IPS DF 4.7 (cell line): ENCODE data around the gene MRPS2.
"Not testable (repeated sequence)": the region's sequence is repeated elsewhere in the genome, so short reads cannot be mapped to it uniquely, and the experiment has no call there.

Experiments used
- DNase-seq: peaks from one replicate; pipeline ENCODE4 v3.0.0-alpha.2; 2013; ENCODE audit warnings: low spot score; ENCODE audit errors: extremely low read depth

Gene MRPS2

GRCh38 chr9:135500525-135501260, at the start of gene MRPS2:
MRPS2 (plus strand) TSS chr9:135500682; CDS start chr9:135500711, 29 bp downstream.
- no peak for DNase-seq

DNA sequence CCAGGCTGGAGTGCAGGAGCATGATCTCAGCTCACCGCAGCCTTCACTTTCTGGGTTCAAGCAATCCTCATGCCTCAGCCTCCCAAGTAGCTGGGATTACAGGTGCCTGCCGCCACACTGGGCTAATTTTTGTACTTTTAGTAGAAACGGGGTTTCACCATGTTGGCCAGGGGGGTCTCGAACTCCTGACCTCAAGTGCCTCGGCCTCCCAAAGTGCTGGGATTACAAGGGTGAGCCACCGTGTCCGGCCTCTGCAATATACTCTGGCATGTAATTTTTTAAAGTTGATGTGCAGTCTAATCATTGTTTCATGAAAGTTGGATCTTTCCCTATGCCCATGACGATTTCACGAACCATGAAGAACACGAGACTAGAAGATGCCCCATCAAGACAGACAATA, 49.5 kb upstream of the MRPS2 start:
- DNase-seq: no peak

- DNase-seq: not testable (repeated sequence)
Observed at GRCh38 chr9:135451909-135452308, 48.6 kb upstream of the MRPS2 start.

- DNase-seq: no peak
Observed at GRCh38 chr9:135454737-135455136, 45.7 kb upstream of the MRPS2 start.

- no peak for DNase-seq
Observed at GRCh38 chr9:135455401-135456030, 45.0 kb upstream of the MRPS2 start.

GRCh38 chr9:135456436-135457104, 43.9 kb upstream of the MRPS2 start:
- DNase-seq: no peak

DNA sequence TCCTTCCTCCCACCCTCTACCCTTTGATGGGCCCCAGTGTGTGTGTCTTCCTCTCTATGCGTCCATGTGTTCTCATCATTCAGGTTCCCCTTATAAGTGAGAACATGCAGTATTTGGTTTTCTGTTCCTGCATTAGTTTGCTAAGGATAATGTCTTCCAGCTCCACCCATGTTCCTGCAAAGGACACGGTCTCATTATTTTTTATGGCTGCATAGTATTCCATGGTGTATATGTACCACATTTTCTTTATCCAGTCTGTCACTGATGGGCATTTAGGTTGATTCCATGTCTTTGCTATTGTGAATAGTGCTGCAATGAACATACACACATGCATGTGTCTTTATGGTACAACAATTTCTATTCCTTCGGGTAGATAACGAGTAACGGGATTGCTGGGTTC, 42.0 kb upstream of the MRPS2 start:
- not testable (repeated sequence) for DNase-seq

DNA sequence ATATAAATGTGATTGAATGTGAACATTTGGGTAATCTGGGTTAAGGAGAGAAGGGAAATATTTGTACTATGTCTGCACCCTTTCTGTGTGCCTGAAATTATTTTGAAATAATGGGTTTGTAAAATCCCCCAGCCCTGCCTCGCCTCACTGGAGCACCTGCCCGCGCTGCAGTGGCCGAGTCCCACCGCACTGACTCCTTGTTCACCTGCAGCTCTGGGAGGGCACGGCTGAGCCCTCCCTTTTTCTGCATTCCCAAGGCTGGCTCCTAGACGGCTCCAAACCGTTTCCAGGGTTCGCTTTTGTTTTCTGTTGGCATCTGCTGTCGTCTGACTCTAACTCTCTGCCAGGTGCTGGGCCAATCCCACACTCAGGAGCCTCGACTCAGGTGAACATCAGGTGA, 38.5 kb upstream of the MRPS2 start:
- no peak for DNase-seq

DNA sequence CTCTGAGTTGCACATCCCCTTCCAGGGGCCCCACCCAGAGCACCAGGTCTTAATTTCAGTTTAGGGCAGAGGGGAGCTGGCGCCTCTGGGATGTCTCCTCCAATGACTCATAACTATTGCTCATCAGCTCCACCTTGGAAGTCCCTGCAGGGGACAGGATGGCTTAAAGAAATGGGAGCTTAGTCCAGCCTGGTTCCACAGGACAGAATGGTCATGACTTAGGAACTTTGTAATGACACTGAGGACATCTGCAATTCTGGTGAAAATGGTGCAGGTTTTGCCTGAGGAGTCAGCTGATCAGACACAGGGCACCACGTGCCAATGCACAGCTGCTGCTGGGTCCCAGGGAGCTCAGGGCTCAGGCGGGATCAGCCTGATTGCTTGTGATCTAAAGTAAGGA, 37.3 kb upstream of the MRPS2 start:
- DNase-seq: no peak

- no peak for DNase-seq
Observed at GRCh38 chr9:135464181-135464580, 36.3 kb upstream of the MRPS2 start.

DNA sequence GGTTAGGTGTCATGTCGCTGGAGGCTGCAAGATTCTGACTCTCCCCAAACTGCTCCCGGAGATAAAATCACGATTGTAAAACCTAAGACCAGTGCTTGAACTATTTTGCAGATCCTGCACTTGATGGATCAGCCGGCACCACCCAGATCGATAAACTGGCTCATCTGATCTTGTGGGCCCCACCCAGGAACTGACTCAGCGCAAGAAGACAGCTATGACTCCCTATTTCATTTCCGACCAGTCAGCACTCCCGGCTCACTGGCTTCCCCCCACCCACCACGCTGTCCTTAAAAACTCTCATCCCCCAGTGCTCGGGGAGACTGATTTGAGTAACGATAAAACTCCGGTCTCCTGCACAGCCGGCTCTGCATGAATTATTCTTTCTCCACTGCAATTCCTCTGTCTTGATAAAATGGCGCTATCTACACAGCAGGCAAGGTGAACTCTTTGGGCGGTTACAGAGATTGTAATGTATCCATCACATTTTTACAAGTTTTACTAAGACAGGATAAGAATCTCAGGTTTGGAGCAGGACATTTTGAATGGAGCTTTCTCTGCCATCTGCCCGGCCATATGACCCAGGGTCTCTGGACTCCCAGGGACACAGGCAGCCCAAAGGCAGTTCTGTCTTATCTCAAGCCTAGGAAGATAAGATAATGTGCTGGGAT, 31.5 kb upstream of the MRPS2 start:
- DNase-seq: no peak

GRCh38 chr9:135471791-135472640, 28.5 kb upstream of the MRPS2 start:
- DNase-seq: no peak

DNA sequence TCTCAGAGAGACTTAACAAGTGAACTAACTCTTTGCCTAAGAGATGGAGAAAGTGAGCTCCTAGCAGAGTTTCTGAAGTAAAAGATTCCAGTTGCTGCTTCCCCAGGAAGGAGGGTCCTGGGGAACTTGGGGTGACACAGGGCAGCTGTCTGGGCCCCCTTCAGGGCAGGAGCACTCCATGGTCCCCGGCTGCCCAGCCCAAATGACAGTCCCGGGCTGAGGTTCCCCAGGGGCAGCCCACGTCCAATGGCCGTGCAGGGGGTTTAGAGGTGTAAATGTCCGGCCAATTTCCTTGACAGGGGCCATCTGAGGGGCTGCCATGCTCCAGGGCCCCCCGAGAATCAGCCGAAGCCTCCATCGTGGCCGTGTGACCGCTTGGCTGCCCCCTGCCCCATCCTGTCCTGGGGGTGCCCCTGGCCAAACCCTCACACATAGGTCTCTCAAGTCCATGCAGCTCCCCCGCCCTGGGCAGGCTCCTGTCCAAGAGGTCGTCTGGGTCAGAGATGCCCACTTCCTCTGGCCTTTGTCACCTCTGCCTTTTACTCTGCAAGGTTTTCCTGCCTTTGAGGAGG, 26.4 kb upstream of the MRPS2 start:
- no peak for DNase-seq

DNA sequence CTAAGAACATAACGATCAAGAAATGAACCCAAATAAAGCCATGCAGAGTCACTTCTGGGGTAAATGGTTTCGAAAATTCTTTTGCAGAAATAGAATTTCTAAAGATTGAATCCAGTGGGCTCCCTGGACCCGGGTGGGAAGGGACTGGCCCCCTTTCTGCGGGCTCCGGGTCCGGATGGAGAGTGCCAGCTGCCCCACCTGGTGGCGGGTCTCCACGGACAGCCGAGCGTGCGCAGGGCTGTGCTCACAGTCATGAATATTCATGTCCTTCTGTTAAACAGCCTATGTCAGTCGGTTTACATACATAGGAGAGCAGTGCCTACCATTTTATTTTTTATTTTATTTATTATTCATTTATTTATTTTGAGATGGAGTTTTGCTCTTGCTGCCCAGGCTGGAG, 25.6 kb upstream of the MRPS2 start:
- DNase-seq: no peak

DNA sequence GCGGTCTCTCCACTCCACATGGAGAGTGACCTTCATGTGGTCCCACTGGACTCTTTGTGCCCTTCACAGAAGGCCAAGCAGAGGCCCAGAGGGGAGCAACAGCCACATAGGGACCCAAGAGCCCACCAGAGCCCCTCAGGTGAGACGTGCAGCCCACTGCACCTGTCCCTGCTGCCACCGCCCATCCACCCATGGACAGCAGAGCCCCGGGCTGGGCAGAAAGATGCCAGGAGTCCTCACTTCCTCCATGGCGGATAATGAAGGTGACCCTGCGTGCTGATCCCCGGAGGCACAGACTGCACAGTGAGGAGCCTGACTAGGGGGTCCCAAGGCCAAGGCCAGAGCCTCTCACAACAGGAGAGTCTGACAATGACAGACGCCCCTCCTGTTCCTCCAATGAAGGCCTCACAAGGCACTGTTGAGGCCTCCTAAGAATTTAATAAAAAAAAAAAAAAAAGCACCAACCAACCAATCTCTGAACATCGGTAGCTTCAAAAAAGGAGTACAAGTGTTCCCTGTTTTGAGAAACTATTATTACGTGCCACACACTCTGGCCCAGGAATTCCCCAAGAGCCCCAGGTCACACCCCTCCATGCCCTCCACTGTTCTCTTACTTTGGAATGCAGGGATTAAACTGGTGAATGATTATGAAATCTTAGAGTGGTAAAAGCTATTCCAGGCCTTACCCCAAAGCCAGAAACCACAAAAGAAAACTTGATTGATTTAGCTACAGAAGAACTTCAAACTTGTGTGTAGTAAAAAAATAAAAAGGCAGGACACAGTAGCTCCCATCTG, 23.7 kb upstream of the MRPS2 start:
- DNase-seq: no peak

DNA sequence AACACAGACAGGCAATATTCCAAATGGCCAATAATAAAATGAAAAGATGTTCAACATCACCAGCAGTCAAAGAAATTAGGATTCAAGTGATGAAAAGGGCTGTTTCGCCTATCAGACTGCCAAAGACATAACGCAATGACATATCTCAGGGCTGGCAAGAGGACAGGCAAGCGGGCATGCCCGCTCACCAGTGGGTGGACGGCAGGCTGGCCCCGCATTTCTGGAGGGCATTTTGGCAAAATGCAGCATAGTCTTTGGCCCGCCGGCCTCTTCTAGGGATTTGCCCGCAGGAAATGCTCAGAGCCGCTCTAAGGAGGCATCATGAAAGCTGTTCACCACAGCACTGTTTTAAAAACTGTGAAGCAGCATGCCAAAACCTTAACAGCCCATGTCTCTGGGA, 22.3 kb upstream of the MRPS2 start:
- DNase-seq: no peak

- no peak for DNase-seq
Observed at GRCh38 chr9:135478829-135479468, 21.5 kb upstream of the MRPS2 start.

DNA sequence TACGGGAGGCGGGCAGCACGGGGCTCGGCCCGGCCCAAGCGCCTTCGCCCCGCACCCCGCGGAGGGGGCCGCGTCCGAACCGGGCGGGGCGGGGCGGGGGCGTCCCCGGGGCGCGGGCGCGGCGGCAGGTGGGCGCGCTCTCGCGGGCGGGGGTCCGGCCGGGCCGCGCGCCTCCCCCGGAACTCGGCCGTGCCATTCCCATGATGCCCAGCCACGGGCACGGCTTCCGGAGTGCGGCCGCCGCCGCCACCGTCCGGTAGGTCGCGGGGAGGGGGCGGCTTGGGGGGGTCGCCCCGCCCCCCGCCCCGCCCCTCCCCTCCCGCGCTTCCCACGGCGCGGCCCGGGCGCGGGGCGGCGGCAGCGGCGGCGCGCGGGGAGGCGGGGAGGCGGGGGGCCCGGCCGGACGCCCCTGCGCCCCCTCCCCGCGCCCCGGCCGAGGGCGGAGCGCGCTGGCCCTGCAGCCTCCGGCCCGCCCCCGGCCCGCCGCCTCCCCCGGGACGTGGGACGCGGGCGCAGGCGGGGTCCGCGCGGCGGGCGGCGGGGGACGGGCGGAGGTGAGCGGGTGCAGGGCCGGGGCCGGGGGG, 20.9 kb upstream of the MRPS2 start, which contains the start of gene PPP1R26:
Gene PPP1R26 (plus strand): TSS at position 314 of the 584 bp plus-strand sequence. CDS start 4,729 bp downstream, outside the sequence.
- no peak for DNase-seq
